IMR-90 (cell line): ENCODE data around the gene LUZP2. TPM values are rescaled to one million over a fixed set of nuclear protein-coding genes. Genes with fewer than 3 reads are reported as not detected.

Source experiments
- ATAC-seq: fragments of 200-7000 bp; cut with Tn5 transposase; 2 replicates; pipeline ENCODE4 v1.9.1; 2020; ENCODE audit warnings: low read depth, mild to moderate bottlenecking, moderate library complexity
- BruUV-seq: library from RNA; stranded (reverse); fragments of 400-500 nt; replicated peaks from 2 replicates; lab custom pipeline; 2021; lab: Mats Ljungman, UMichigan
- CTCF ChIA-PET: fragments of 300-600 bp; formaldehyde crosslinking; extraction: SDS; loops from one replicate; lab custom pipeline; 2021; ENCODE audit warnings: antibody characterized with exemption; lab: Yijun Ruan, JAX
- POLR2A ChIA-PET: fragments of 300-600 bp; sonication (Branson Sonifier 250); formaldehyde crosslinking; loops from one replicate; lab custom pipeline; 2022; ENCODE audit warnings: antibody characterized with exemption; ENCODE audit not compliant: unreplicated experiment; lab: Charles Lee
- DNase-seq: peaks from one replicate; pipeline ENCODE4 v3.0.0; 2013
- H2AFZ ChIP-seq: replicated peaks from 2 replicates; pipeline ENCODE3; 2013; ENCODE audit warnings: low read length, mild to moderate bottlenecking; ENCODE audit not compliant: poor library complexity
- H2AK5ac ChIP-seq: 2 replicates; pipeline ENCODE4 v1.6.1; 2013; ENCODE audit warnings: low read depth, low read length, inconsistent platforms
- H2AK9ac ChIP-seq: replicated peaks from 2 replicates; pipeline ENCODE3; 2013; ENCODE audit warnings: mild to moderate bottlenecking, low read depth, low read length, moderate library complexity; ENCODE audit not compliant: poor library complexity
- H2BK120ac ChIP-seq: 2 replicates; pipeline ENCODE4 v1.6.1; 2013; ENCODE audit warnings: low read depth, low read length, inconsistent platforms
- H2BK15ac ChIP-seq: 3 replicates; pipeline ENCODE4 v1.6.1; 2013; ENCODE audit warnings: low read depth, low read length, inconsistent platforms
- H2BK20ac ChIP-seq: 2 replicates; pipeline ENCODE4 v1.6.1; 2013; ENCODE audit warnings: low read depth, mild to moderate bottlenecking, inconsistent platforms, low read length, moderate library complexity
- H2BK5ac ChIP-seq: 2 replicates; pipeline ENCODE4 v1.6.1; 2013; ENCODE audit warnings: mild to moderate bottlenecking, low read depth, low read length, inconsistent platforms; ENCODE audit not compliant: poor library complexity, severe bottlenecking
- H3K14ac ChIP-seq: replicated peaks from 2 replicates; pipeline ENCODE4 v1.6.1; 2013; ENCODE audit warnings: low read depth, low read length, inconsistent platforms
- H3K18ac ChIP-seq: 2 replicates; pipeline ENCODE4 v1.6.1; 2013; ENCODE audit warnings: low read depth, low read length, control low read depth
- H3K23ac ChIP-seq: 2 replicates; pipeline ENCODE4 v1.6.1; 2013; ENCODE audit warnings: low read depth, low read length, inconsistent platforms
- H3K27ac ChIP-seq: 2 replicates; pipeline ENCODE4 v1.5.1; 2013; ENCODE audit warnings: mild to moderate bottlenecking, control low read depth, low read length; ENCODE audit not compliant: insufficient read depth
- H3K27me3 ChIP-seq: 2 replicates; pipeline ENCODE4 v1.6.1; 2013; ENCODE audit warnings: low read length; ENCODE audit not compliant: control insufficient read depth, insufficient read depth
- H3K36me3 ChIP-seq: 2 replicates; pipeline ENCODE4 v1.6.1; 2013; ENCODE audit warnings: low read length, mixed read lengths; ENCODE audit not compliant: control insufficient read depth, insufficient read depth
- H3K4ac ChIP-seq: 2 replicates; pipeline ENCODE4 v1.6.1; 2013; ENCODE audit warnings: low read depth, low read length, inconsistent platforms
- H3K4me1 ChIP-seq: 2 replicates; pipeline ENCODE4 v1.6.1; 2013; ENCODE audit warnings: low read length, mixed read lengths; ENCODE audit not compliant: control insufficient read depth, insufficient read depth
- H3K4me2 ChIP-seq: 2 replicates; pipeline ENCODE4 v1.6.1; 2013; ENCODE audit warnings: low read depth, mild to moderate bottlenecking, control low read depth, low read length, moderate library complexity
- H3K4me3 ChIP-seq: 2 replicates; pipeline ENCODE4 v1.5.1; 2013; ENCODE audit warnings: low read depth, mild to moderate bottlenecking, control low read depth, low read length, moderate library complexity; ENCODE audit not compliant: insufficient read depth
- H3K56ac ChIP-seq: 2 replicates; pipeline ENCODE4 v1.6.1; 2013; ENCODE audit warnings: low read length, inconsistent platforms; ENCODE audit not compliant: insufficient read depth; ENCODE audit errors: extremely low read depth
- H3K79me1 ChIP-seq, 2 experiments: 2 replicates each; pipeline ENCODE4 v1.6.1; 2013; ENCODE audit warnings: low read length in 2 of 2, inconsistent platforms in 1 of 2, low read depth in 1 of 2
- H3K9ac ChIP-seq: 2 replicates; pipeline ENCODE4 v1.6.1; 2013; ENCODE audit warnings: low read depth, low read length, control low read depth
- H3K9me1 ChIP-seq: 2 replicates; pipeline ENCODE4 v1.6.1; 2013; ENCODE audit warnings: low read length, inconsistent platforms; ENCODE audit not compliant: insufficient read depth
- H3K9me3 ChIP-seq: 2 replicates; pipeline ENCODE4 v1.6.1; 2013; ENCODE audit warnings: low read length; ENCODE audit not compliant: control insufficient read depth, insufficient read depth
- H4K20me1 ChIP-seq: 2 replicates; pipeline ENCODE4 v1.6.1; 2013; ENCODE audit warnings: low read length, inconsistent platforms; ENCODE audit not compliant: insufficient read depth
- H4K5ac ChIP-seq: 2 replicates; pipeline ENCODE4 v1.6.1; 2013; ENCODE audit warnings: mild to moderate bottlenecking, low read depth, low read length, control low read depth
- H4K8ac ChIP-seq, 2 experiments: 2 replicates each; pipeline ENCODE4 v1.6.1; 2013; ENCODE audit warnings: low read depth in 2 of 2, low read length in 2 of 2, control low read depth in 1 of 2, inconsistent platforms in 1 of 2
- H4K91ac ChIP-seq: 2 replicates; pipeline ENCODE4 v1.6.1; 2013; ENCODE audit warnings: low read depth, low read length, inconsistent platforms; ENCODE audit not compliant: insufficient read depth
- BHLHE40 ChIP-seq: fragments of 150-350 bp; IDR thresholded peaks from 2 replicates; pipeline ENCODE4 v1.6.1; 2016; ENCODE audit warnings: mild to moderate bottlenecking, low read depth, low read length
- CEBPB ChIP-seq: IDR thresholded peaks from 2 replicates; pipeline ENCODE4 v1.6.1; 2012; ENCODE audit warnings: low read depth, low read length, improper control_type of control experiment
- MAFK ChIP-seq: IDR thresholded peaks from 2 replicates; pipeline ENCODE4 v1.6.1; 2012; ENCODE audit warnings: low read depth, low read length, improper control_type of control experiment
- MAZ ChIP-seq: IDR thresholded peaks from 2 replicates; pipeline ENCODE4 v1.6.1; 2012; ENCODE audit warnings: low read depth, mild to moderate bottlenecking, low read length, improper control_type of control experiment, moderate library complexity, borderline replicate concordance
- MXI1 ChIP-seq: IDR thresholded peaks from 2 replicates; pipeline ENCODE4 v1.6.1; 2012; ENCODE audit warnings: low read depth, mild to moderate bottlenecking, low read length, moderate library complexity, borderline replicate concordance
- NFE2L2 ChIP-seq: fragments of 150-350 bp; IDR thresholded peaks from 2 replicates; pipeline ENCODE4 v1.6.1; 2016; ENCODE audit warnings: low read depth, mild to moderate bottlenecking, low read length
- RAD21 ChIP-seq: IDR thresholded peaks from 2 replicates; pipeline ENCODE4 v1.6.1; 2012; ENCODE audit warnings: low read length, improper control_type of control experiment
- RFX5 ChIP-seq: IDR thresholded peaks from 2 replicates; pipeline ENCODE4 v1.8.0; 2012; ENCODE audit warnings: low read depth, mild to moderate bottlenecking, low read length, moderate library complexity
- USF2 ChIP-seq: fragments of 150-350 bp; IDR thresholded peaks from 2 replicates; pipeline ENCODE4 v1.6.1; 2017; ENCODE audit warnings: mild to moderate bottlenecking, antibody characterized with exemption, low read length, low read depth
- WGBS, 2 experiments: methylation state at CpG; one replicate each; pipeline versions ENCODE4 v1.1.5 to v1.1.7; 2013; ENCODE audit warnings: missing lambda C conversion rate in 2 of 2; ENCODE audit not compliant: insufficient read length in 1 of 2; ENCODE audit errors: extremely low coverage in 2 of 2; 5-methylcytosine and 5-hydroxymethylcytosine counted together
- dilution Hi-C: fragments of 300-500 bp; cut with HindIII; formaldehyde crosslinking; loops from one replicate; pipeline ENCODE4 v1.14.3; 2018; ENCODE audit warnings: low sequenced_read_pairs; ENCODE audit not compliant: unreplicated experiment
- in situ Hi-C: fragments of 300-500 bp; cut with MboI; formaldehyde crosslinking; loops from 3 replicates; pipeline ENCODE4 v1.14.3; 2019; ENCODE audit warnings: low sequenced_read_pairs, inconsistent platforms, mixed read lengths
- intact Hi-C: fragments of 100-400 bp; cut with micrococcal nuclease; formaldehyde crosslinking; loops from 2 replicates; pipeline ENCODE4 v1.10.0; 2022
- polyA plus RNA-seq, 3 experiments: library from polyadenylated mRNA; depleted of rRNA; stranded (reverse); fragments of >200 nt; gene quantifications; 2 replicates each; pipeline ENCODE4 v1.2.3, GENCODE V29; 2012; ENCODE audit warnings: low replicate concordance in 1 of 3
- total RNA-seq: library from RNA; depleted of rRNA; stranded (reverse); fragments of >200 nt; gene quantifications from 2 replicates; pipeline ENCODE4 v1.2.3, GENCODE V29; 2012
- TF ChIP-seq, protein P1 (sequence below): conservative IDR thresholded peaks from 2 replicates; pipeline ENCODE4 v1.5.1; 2012; ENCODE audit warnings: mild to moderate bottlenecking, low read depth, low read length, improper control_type of control experiment

The LUZP2 gene
- total and polyA plus RNA-seq, 2 of the 4 experiments (the other 2 are of a cell fraction): 0.89 to 2.0 TPM

DNA sequence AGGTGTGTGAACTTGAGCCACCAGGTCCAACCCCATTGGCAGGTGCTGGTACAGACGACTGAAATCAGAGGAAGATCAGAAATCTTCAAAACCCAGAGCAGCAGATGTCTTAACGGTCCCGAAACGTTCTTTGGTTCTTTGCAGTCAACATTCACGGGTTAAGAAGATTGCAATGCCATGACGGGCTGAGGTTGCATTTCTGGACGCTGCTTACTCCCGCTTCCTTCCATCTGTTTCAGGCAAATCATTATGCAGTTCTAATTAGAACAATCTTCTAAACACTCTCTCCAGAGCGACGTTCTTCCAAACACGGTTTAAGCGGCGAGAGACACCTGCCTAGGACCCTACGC, 492 bp upstream of the LUZP2 start:
- DNase-seq: peak; percentile 18
- peak; percentile 40 for ATAC-seq

More for the DNA sequence above, 492 bp upstream of the LUZP2 start:
- H3K4ac ChIP-seq: no peak overlapping the region
- H3K27ac ChIP-seq: no peak overlapping the region
- POLR2A ChIA-PET: no interaction called here
- peak overlapping the region; percentile 95 for H2AFZ ChIP-seq
- H2BK20ac ChIP-seq: peak overlapping the region; percentile 75; the same call in 1 of the 2 replicates
- no peaks in the 10 kb centered on the region for H3K9me1 ChIP-seq
- no peaks in the 10 kb centered on the region for H4K20me1 ChIP-seq
- H3K4me1 ChIP-seq: no peaks in the 10 kb centered on the region; the same call in 1 of the 2 replicates
- H4K8ac ChIP-seq: no peak overlapping the region; a peak in 1 of 4 replicates
- H3K9ac ChIP-seq: peak overlapping the region; percentile 8
- intact Hi-C loops (loop anchor here (5.0 to 10.0 kb wide), 4 partner anchors 1236 to 1622 kb away; no protein-coding TSS in a partner anchor), dilution Hi-C loops (no loop called here), in situ Hi-C loops (loop anchor here (10.0 kb wide), 1 partner anchor 952 kb away; no protein-coding TSS in a partner anchor)
- H4K5ac ChIP-seq: no peak overlapping the region
- H3K14ac ChIP-seq: no peak overlapping the region; the same call in 1 of the 2 replicates
- CTCF ChIA-PET: no interaction called here
- no peak overlapping the region for H2BK5ac ChIP-seq
- H4K91ac ChIP-seq: no peak overlapping the region
- no CpG with 5 or more reads among the region's 14 CpGs for whole genome bisulfite sequencing, 2 experiments
- BruUV-seq: no TSS peak
- peak overlapping the region; percentile 61 for H3K4me3 ChIP-seq
- no peak overlapping the region for H2BK15ac ChIP-seq
- H3K56ac ChIP-seq: no peak overlapping the region; the same call in 1 of the 2 replicates
- peak overlapping the region; percentile 77 for H3K23ac ChIP-seq
- H3K9me3 ChIP-seq: no peaks in the 10 kb centered on the region
- TF ChIP-seq MAZ: no peak
- no peak for TF ChIP-seq USF2
- TF ChIP-seq RFX5: no peak
- TF ChIP-seq CEBPB: no peak
- TF ChIP-seq MXI1: no peak
- TF ChIP-seq BHLHE40: no peak
- TF ChIP-seq RAD21: no peak
- TF ChIP-seq, protein P1, sequence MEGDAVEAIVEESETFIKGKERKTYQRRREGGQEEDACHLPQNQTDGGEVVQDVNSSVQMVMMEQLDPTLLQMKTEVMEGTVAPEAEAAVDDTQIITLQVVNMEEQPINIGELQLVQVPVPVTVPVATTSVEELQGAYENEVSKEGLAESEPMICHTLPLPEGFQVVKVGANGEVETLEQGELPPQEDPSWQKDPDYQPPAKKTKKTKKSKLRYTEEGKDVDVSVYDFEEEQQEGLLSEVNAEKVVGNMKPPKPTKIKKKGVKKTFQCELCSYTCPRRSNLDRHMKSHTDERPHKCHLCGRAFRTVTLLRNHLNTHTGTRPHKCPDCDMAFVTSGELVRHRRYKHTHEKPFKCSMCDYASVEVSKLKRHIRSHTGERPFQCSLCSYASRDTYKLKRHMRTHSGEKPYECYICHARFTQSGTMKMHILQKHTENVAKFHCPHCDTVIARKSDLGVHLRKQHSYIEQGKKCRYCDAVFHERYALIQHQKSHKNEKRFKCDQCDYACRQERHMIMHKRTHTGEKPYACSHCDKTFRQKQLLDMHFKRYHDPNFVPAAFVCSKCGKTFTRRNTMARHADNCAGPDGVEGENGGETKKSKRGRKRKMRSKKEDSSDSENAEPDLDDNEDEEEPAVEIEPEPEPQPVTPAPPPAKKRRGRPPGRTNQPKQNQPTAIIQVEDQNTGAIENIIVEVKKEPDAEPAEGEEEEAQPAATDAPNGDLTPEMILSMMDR: no peak
- TF ChIP-seq MAFK: no peak
- TF ChIP-seq NFE2L2: no peak
- H2BK120ac ChIP-seq: 0 out of 2 replicates have a peak overlapping the region, but pooled peaks have one; percentile 18
- H2AK5ac ChIP-seq: no peak overlapping the region
- peak overlapping the region; percentile 73 for H2AK9ac ChIP-seq
- H3K27me3 ChIP-seq: no peaks in the 10 kb centered on the region
- H3K79me1 ChIP-seq: no peaks in the 10 kb centered on the region
- no peak overlapping the region for H3K18ac ChIP-seq
- peak overlapping the region; percentile 74 for H3K4me2 ChIP-seq
- no peaks in the 10 kb centered on the region for H3K36me3 ChIP-seq
